Ectodermal cell (in vitro differentiated cells): Measurements from ENCODE around the gene MYLK.

ENCODE experiments used
- H3K27ac ChIP-seq: 2 replicates; pipeline ENCODE4 v1.7.0; 2013; ENCODE audit warnings: mild to moderate bottlenecking, low read depth, low read length; ENCODE audit not compliant: insufficient read depth, poor library complexity, severe bottlenecking
- H3K27me3 ChIP-seq: 2 replicates; pipeline ENCODE4 v1.7.0; 2013; ENCODE audit warnings: mild to moderate bottlenecking, low read length; ENCODE audit not compliant: insufficient read depth, control insufficient read depth, poor library complexity, severe bottlenecking
- H3K36me3 ChIP-seq: one replicate; pipeline ENCODE4 v1.7.0; 2013; ENCODE audit warnings: low read length; ENCODE audit not compliant: control insufficient read depth, insufficient read depth
- H3K4me1 ChIP-seq: one replicate; pipeline ENCODE4 v1.7.0; 2013; ENCODE audit warnings: low read length; ENCODE audit not compliant: control insufficient read depth, insufficient read depth
- H3K4me3 ChIP-seq: 2 replicates; pipeline ENCODE4 v1.7.0; 2013; ENCODE audit warnings: low read depth, low read length, control low read depth; ENCODE audit not compliant: insufficient read depth
- H3K9me3 ChIP-seq: 2 replicates; pipeline ENCODE4 v1.7.0; 2013; ENCODE audit warnings: mild to moderate bottlenecking, low read length, moderate library complexity; ENCODE audit not compliant: control insufficient read depth
- WGBS, 2 experiments: methylation state at CpG; one replicate each; pipeline ENCODE4 v1.1.7; 2013; ENCODE audit warnings: missing lambda C conversion rate in 2 of 2; 5-methylcytosine and 5-hydroxymethylcytosine counted together

The MYLK gene

DNA sequence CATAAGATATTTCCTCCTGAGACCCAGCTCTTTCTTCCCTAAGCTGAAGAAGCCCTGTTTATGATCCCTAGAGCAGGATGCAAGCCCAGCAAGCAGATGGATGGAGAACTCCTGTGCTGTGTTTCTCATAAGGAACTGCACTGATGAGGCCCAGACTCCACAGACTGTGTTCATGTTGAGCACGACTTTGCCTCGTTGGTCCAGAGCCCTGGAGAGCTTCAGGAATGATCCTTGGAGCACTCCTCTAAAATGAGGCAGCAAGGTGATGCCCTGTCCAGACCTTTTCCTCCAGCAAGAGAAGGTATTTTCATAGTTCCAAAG lies 83.8 kb downstream of the MYLK start:
- Histone ChIP-seq H3K4me1 (peaks cover 16% of the 10 kb centered on the region), H3K4me3 (peak overlapping the region; percentile 22), H3K9me3 (no peaks in the 10 kb centered on the region), H3K27me3 (no peaks in the 10 kb centered on the region), H3K27ac (peak overlapping the region; percentile 85), H3K36me3 (no peaks in the 10 kb centered on the region)
- 89 to 90% methylated on average over 2 of the region's 2 CpGs for WGBS, 2 experiments

DNA sequence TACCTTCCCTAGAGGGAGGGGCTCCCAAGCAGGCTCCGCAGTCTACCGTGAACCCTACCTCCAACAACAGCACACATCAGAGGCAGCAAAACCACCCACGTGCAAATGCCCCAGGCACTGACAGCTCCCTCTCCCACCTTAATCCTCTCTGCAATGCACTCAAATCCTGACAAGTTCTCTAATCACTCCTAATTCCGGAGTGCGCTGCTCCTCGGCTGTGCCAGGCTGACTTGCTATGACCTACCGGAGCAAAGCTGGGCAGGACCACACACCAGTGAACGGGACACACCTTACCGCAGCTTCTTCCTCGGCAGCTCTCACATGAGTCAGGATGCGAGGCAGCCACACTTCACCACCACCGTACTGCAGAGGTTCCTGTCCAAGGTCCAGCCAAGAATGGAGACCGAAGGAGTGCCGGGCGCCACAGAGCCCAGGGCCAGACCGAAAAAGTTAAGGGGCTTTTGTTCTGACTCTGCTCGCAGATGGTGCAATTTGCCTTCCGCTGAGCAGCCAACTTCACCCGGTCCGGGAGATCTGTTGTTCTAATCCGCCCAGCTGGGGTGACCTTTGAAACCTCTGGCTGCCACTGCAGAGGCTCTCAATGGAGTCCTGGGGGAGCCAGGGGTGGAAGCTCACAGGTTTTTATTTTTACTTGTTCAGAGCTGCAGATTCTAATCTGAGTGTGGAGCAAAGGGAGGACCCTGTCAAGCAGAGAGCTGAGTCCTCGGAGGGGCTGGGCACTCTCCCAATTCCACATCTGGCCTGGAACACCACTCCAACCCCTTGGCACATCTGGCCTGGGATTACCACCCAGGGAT lies 84.4 kb downstream of the MYLK start:
- Histone ChIP-seq H3K27ac (peak overlapping the region; percentile 85), H3K9me3 (no peaks in the 10 kb centered on the region), H3K36me3 (no peaks in the 10 kb centered on the region), H3K4me3 (peak overlapping the region; percentile 22), H3K4me1 (peaks cover 16% of the 10 kb centered on the region), H3K27me3 (no peaks in the 10 kb centered on the region)
- 45 to 49% methylated on average over 22 of the region's 22 CpGs for WGBS, 2 experiments

DNA sequence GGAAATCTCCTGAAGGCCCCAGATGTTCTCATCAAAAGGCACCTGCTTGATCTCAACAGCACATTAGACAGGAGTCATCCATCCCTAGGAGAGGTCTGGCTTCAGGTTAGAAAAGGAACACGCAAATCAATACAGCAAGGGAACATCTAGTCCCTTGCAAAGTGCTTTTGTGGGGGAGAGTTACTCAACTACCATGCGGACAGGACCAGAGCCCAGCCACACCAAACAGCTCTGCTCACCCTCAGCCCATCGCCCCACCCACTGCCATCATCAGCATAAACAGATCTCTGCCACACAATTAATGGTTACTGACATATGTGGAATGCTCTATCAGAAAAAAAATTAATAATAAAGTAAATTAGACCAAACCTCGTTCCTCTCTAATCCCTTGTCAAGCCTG lies 85.6 kb downstream of the MYLK start:
- 92 to 100% methylated on average over 3 to 4 of the region's 4 CpGs for WGBS, 2 experiments
- Histone ChIP-seq H3K9me3 (no peaks in the 10 kb centered on the region), H3K4me1 (peaks cover 16% of the 10 kb centered on the region), H3K4me3 (no peak overlapping the region), H3K27ac (no peak overlapping the region), H3K36me3 (no peaks in the 10 kb centered on the region), H3K27me3 (no peaks in the 10 kb centered on the region)

- H3K4me3 ChIP-seq: no peak overlapping the region
- WGBS, 2 experiments: 87 to 91% methylated on average over 4 of the region's 4 CpGs
- no peak overlapping the region for H3K27ac ChIP-seq
- peaks cover 16% of the 10 kb centered on the region for H3K4me1 ChIP-seq
- H3K36me3 ChIP-seq: no peaks in the 10 kb centered on the region
- H3K9me3 ChIP-seq: no peaks in the 10 kb centered on the region
- no peaks in the 10 kb centered on the region for H3K27me3 ChIP-seq
Measured at GRCh38 chr3:123795471-123796251, 88.5 kb downstream of the MYLK start.

GRCh38 chr3:123793425-123793824 lies 90.7 kb downstream of the MYLK start:
- H3K4me1 ChIP-seq: peaks cover 6% of the 10 kb centered on the region
- H3K4me3 ChIP-seq: no peak overlapping the region
- no peak overlapping the region for H3K27ac ChIP-seq
- H3K9me3 ChIP-seq: no peaks in the 10 kb centered on the region
- 91 to 94% methylated on average over 9 of the region's 9 CpGs for whole genome bisulfite sequencing, 2 experiments
- H3K36me3 ChIP-seq: no peaks in the 10 kb centered on the region
- no peaks in the 10 kb centered on the region for H3K27me3 ChIP-seq

DNA sequence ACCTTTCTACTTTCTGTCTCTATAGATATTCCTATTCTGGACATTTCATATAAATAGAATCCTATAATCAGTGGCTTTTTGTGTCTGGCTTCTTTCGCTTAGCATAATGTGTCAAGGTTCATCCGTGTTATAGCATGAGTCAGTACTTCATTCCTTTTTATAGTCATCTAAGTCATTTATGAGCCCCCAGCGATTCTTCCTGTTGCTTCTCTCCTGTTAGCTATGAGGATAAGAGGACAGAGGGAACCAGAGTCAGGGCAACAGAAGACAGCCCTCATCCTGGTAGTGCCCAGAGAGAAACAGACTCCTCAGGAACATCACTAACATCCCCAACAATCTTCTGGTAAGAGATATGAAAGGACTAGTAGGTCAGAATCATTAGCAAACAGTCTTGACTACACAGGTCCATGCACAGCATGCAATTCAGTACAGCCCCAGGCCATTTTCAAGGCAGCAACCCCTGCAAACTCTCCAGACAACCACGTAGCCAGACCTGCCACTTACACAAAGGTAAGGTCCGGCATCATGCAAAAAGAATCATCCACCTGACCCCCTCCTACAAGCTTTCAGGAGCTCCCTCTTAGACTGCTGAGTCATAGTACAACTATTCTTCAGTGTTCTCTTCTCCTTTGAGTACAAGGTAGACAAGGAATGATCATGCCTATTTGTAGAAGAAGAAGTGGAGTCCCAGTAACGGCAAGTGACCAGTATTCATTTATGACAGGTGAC lies 91.5 kb downstream of the MYLK start:
- H3K27ac ChIP-seq: no peak overlapping the region
- no peak overlapping the region for H3K4me3 ChIP-seq
- H3K9me3 ChIP-seq: no peaks in the 10 kb centered on the region
- peaks cover 7% of the 10 kb centered on the region for H3K4me1 ChIP-seq
- H3K36me3 ChIP-seq: no peaks in the 10 kb centered on the region
- no peaks in the 10 kb centered on the region for H3K27me3 ChIP-seq
- WGBS, 2 experiments: 95% methylated on average over 6 of the region's 6 CpGs

DNA sequence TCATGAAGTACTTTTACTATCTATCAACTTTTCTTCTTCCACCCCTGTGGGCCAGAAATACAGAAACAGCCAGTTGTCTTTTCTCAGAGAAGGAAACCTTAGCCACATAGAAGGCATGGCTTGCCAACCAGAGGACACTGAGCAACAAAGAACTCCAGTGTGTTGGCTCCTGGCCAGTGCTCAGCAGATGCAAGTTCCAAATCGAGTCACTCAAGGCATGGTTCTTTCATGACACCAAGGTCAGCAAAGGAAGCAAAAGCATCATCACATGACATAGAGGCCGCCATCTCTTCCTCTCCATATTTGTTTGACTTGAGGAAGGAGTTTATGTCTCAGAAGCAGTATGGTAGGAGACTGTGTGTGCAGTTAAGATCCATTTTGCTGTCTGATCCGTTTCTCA lies 92.2 kb downstream of the MYLK start:
- 92 to 93% methylated on average over 2 of the region's 3 CpGs for WGBS, 2 experiments
- H3K36me3 ChIP-seq: no peaks in the 10 kb centered on the region
- H3K27me3 ChIP-seq: no peaks in the 10 kb centered on the region
- no peak overlapping the region for H3K4me3 ChIP-seq
- peaks cover 7% of the 10 kb centered on the region for H3K4me1 ChIP-seq
- no peaks in the 10 kb centered on the region for H3K9me3 ChIP-seq
- no peak overlapping the region for H3K27ac ChIP-seq

GRCh38 chr3:123791417-123791816 lies 92.7 kb downstream of the MYLK start:
- H3K36me3 ChIP-seq: no peaks in the 10 kb centered on the region
- no peak overlapping the region for H3K27ac ChIP-seq
- peaks cover 7% of the 10 kb centered on the region for H3K4me1 ChIP-seq
- no peaks in the 10 kb centered on the region for H3K9me3 ChIP-seq
- 85 to 96% methylated on average over 3 of the region's 3 CpGs for WGBS, 2 experiments
- no peaks in the 10 kb centered on the region for H3K27me3 ChIP-seq
- no peak overlapping the region for H3K4me3 ChIP-seq

GRCh38 chr3:123791073-123791370 lies 93.1 kb downstream of the MYLK start:
- Histone ChIP-seq H3K4me1 (peaks cover 7% of the 10 kb centered on the region), H3K9me3 (no peaks in the 10 kb centered on the region), H3K36me3 (no peaks in the 10 kb centered on the region), H3K27ac (no peak overlapping the region), H3K27me3 (no peaks in the 10 kb centered on the region), H3K4me3 (no peak overlapping the region)
- 92 to 94% methylated on average over 3 of the region's 3 CpGs for WGBS, 2 experiments
